H1 (cell line): ENCODE results near the gene DOK1. TPM values are rescaled to one million over a fixed set of nuclear protein-coding genes. Genes with fewer than 3 reads are reported as not detected.

Source experiments
- CTCF ChIA-PET: fragments of 300-600 bp; sonication (Branson Sonifier 250); formaldehyde crosslinking; loops from one replicate; lab custom pipeline; 2021; ENCODE audit not compliant: partially characterized antibody; lab: Charles Lee
- POLR2A ChIA-PET: fragments of 300-600 bp; sonication (Branson Sonifier 250); formaldehyde crosslinking; loops from one replicate; lab custom pipeline; 2021; ENCODE audit warnings: inconsistent platforms; ENCODE audit not compliant: partially characterized antibody; lab: Charles Lee
- DNase-seq, 2 experiments: peaks; one replicate each; pipeline versions ENCODE4 v3.0.0 to v3.0.0-alpha.2; 2010 to 2022; ENCODE audit warnings: low spot score in 2 of 2, low read depth in 1 of 2, mixed read lengths in 1 of 2
- FAIRE-seq: peaks from 2 replicates; lab custom pipeline; 2011; peaks lifted over from hg19 to GRCh38; lab: Jason Lieb, UNC
- H2AFZ ChIP-seq: 2 replicates; pipeline ENCODE4 v1.8.1; 2012; ENCODE audit warnings: low read length, inconsistent platforms
- H2AK5ac ChIP-seq: 2 replicates; pipeline ENCODE4 v1.6.1; 2013; ENCODE audit warnings: low read depth, low read length
- H2BK120ac ChIP-seq: replicated peaks from 2 replicates; pipeline ENCODE3; 2013; ENCODE audit warnings: low read depth, low read length, inconsistent platforms
- H2BK12ac ChIP-seq: 2 replicates; pipeline ENCODE4 v1.6.1; 2013; ENCODE audit warnings: low read depth, low read length
- H2BK15ac ChIP-seq: 2 replicates; pipeline ENCODE4 v1.6.1; 2013; ENCODE audit warnings: low read length
- H2BK20ac ChIP-seq: 2 replicates; pipeline ENCODE4 v1.6.1; 2013; ENCODE audit warnings: low read length
- H2BK5ac ChIP-seq: 2 replicates; pipeline ENCODE4 v1.6.1; 2013; ENCODE audit warnings: low read depth, low read length
- H3K14ac ChIP-seq: 2 replicates; pipeline ENCODE4 v1.6.1; 2013; ENCODE audit warnings: inconsistent platforms; ENCODE audit not compliant: insufficient read length
- H3K18ac ChIP-seq: 2 replicates; pipeline ENCODE4 v1.6.1; 2013; ENCODE audit warnings: low read length; ENCODE audit errors: extremely low read depth
- H3K23ac ChIP-seq: 2 replicates; pipeline ENCODE4 v1.6.1; 2013; ENCODE audit warnings: inconsistent platforms; ENCODE audit not compliant: insufficient read length
- H3K23me2 ChIP-seq: 2 replicates; pipeline ENCODE4 v1.6.1; 2013; ENCODE audit warnings: low read depth, low read length
- H3K27ac ChIP-seq: 2 replicates; pipeline ENCODE4 v1.6.1; 2011; ENCODE audit warnings: low read depth, low read length, inconsistent platforms
- H3K27me3 ChIP-seq, 4 experiments: replicated peaks in 1 of 4; 1 replicate in 1 of 4; 2 replicates in 3 of 4; pipeline versions ENCODE4 v1.6.1 to v1.8.1; 2011 to 2013; ENCODE audit warnings: low read length in 3 of 4, mild to moderate bottlenecking in 3 of 4, inconsistent platforms in 2 of 4, mixed read lengths in 2 of 4, moderate library complexity in 1 of 4; ENCODE audit not compliant: control insufficient read depth in 3 of 4, insufficient read depth in 3 of 4; ENCODE audit errors: extremely low read depth in 1 of 4
- H3K36me3 ChIP-seq, 4 experiments: 2 replicates each; pipeline versions ENCODE4 v1.6.1 to v1.8.1; 2011 to 2013; ENCODE audit warnings: mild to moderate bottlenecking in 4 of 4, low read length in 3 of 4, moderate library complexity in 2 of 4, control low read depth in 1 of 4, inconsistent platforms in 1 of 4; ENCODE audit not compliant: insufficient read depth in 4 of 4, control insufficient read depth in 2 of 4
- H3K4ac ChIP-seq: replicated peaks from 2 replicates; pipeline ENCODE3; 2013; ENCODE audit warnings: low read length, low read depth, mixed read lengths, inconsistent platforms; ENCODE audit not compliant: insufficient read length
- H3K4me1 ChIP-seq, 4 experiments: replicated peaks in 1 of 4; 1 replicate in 1 of 4; 2 replicates in 3 of 4; pipeline versions ENCODE4 v1.6.1 to v1.8.1; 2011 to 2013; ENCODE audit warnings: low read length in 3 of 4, inconsistent platforms in 2 of 4, mixed read lengths in 1 of 4; ENCODE audit not compliant: insufficient read depth in 4 of 4, control insufficient read depth in 3 of 4
- H3K4me2 ChIP-seq, 2 experiments: 2 replicates each; pipeline versions ENCODE4 v1.6.1 to v1.8.1; 2011 to 2013; ENCODE audit warnings: low read depth in 2 of 2, low read length in 2 of 2, control low read depth in 1 of 2, inconsistent platforms in 1 of 2, mild to moderate bottlenecking in 1 of 2; ENCODE audit not compliant: insufficient read depth in 1 of 2
- H3K4me3 ChIP-seq, 4 experiments: fragments of 200-600, 300-600 bp in 1 of 4; sonication (generic), shearing (Covaris generic), sonication (Bioruptor Twin) in 1 of 4; 2 replicates each; pipeline versions ENCODE4 v1.5.1 to v1.8.1; 2011 to 2016; ENCODE audit warnings: low read length in 4 of 4, low read depth in 3 of 4, control low read depth in 2 of 4, inconsistent platforms in 2 of 4, mild to moderate bottlenecking in 2 of 4, mixed read lengths in 1 of 4, moderate library complexity in 1 of 4; ENCODE audit not compliant: insufficient read depth in 2 of 4; ENCODE audit errors: extremely low read depth in 1 of 4
- H3K56ac ChIP-seq: replicated peaks from 2 replicates; pipeline ENCODE3; 2013; ENCODE audit warnings: low read depth, mild to moderate bottlenecking, mixed read lengths, low read length, inconsistent platforms; ENCODE audit not compliant: insufficient read length
- H3K79me1 ChIP-seq: 2 replicates; pipeline ENCODE4 v1.6.1; 2013; ENCODE audit warnings: low read depth, low read length, control low read depth
- H3K79me2 ChIP-seq, 2 experiments: 2 replicates each; pipeline versions ENCODE4 v1.6.1 to v1.8.1; 2012 to 2013; ENCODE audit warnings: low read length in 2 of 2, mild to moderate bottlenecking in 2 of 2, inconsistent platforms in 1 of 2; ENCODE audit not compliant: insufficient read depth in 2 of 2, control insufficient read depth in 1 of 2
- H3K9ac ChIP-seq, 4 experiments: replicated peaks in 1 of 4; 1 replicate in 1 of 4; 2 replicates in 3 of 4; pipeline versions ENCODE4 v1.6.1 to v1.8.1; 2011 to 2013; ENCODE audit warnings: low read depth in 3 of 4, low read length in 3 of 4, control low read depth in 2 of 4, mild to moderate bottlenecking in 2 of 4, moderate library complexity in 2 of 4, inconsistent platforms in 1 of 4; ENCODE audit errors: extremely low read depth in 1 of 4
- H3K9me3 ChIP-seq, 2 experiments: 2 replicates each; pipeline versions ENCODE4 v1.6.1 to v1.8.1; 2012 to 2013; ENCODE audit warnings: mild to moderate bottlenecking in 2 of 2, moderate library complexity in 2 of 2, control low read depth in 1 of 2, inconsistent platforms in 1 of 2, low read depth in 1 of 2, low read length in 1 of 2, mixed read lengths in 1 of 2; ENCODE audit not compliant: insufficient read depth in 2 of 2
- H4K20me1 ChIP-seq, 2 experiments: replicated peaks in 1 of 2; 2 replicates each; pipeline versions ENCODE3 to v1.8.1; 2011 to 2013; ENCODE audit warnings: inconsistent platforms in 2 of 2, low read length in 2 of 2, mild to moderate bottlenecking in 1 of 2; ENCODE audit not compliant: insufficient read depth in 2 of 2, control insufficient read depth in 1 of 2
- H4K5ac ChIP-seq: 2 replicates; pipeline ENCODE4 v1.6.1; 2013; ENCODE audit warnings: low read length, low read depth, mixed read lengths, inconsistent platforms; ENCODE audit not compliant: insufficient read length
- H4K8ac ChIP-seq: 2 replicates; pipeline ENCODE4 v1.8.0; 2013; ENCODE audit warnings: mild to moderate bottlenecking, moderate library complexity, low read length, inconsistent platforms; ENCODE audit not compliant: insufficient read depth; ENCODE audit errors: extremely low read depth
- H4K91ac ChIP-seq: replicated peaks from 2 replicates; pipeline ENCODE3; 2013; ENCODE audit warnings: low read length, mixed read lengths, inconsistent platforms; ENCODE audit not compliant: insufficient read length
- BACH1 ChIP-seq: IDR thresholded peaks from 2 replicates; pipeline ENCODE4 v1.6.1; 2012; ENCODE audit warnings: low read length, improper control_type of control experiment
- BCL11A ChIP-seq, 2 experiments: IDR thresholded peaks; one replicate each; pipeline ENCODE4 v1.6.1; 2011; ENCODE audit warnings: low read depth in 2 of 2, low read length in 2 of 2, mild to moderate bottlenecking in 2 of 2
- CEBPB ChIP-seq: IDR thresholded peaks from 2 replicates; pipeline ENCODE4 v1.6.1; 2012; ENCODE audit warnings: low read depth, low read length
- CTCF ChIP-seq, 3 experiments: IDR thresholded peaks; 1 replicate in 2 of 3; 2 replicates in 1 of 3; pipeline versions ENCODE4 v1.5.1 to v1.6.1; 2011; ENCODE audit warnings: low read length in 3 of 3, mild to moderate bottlenecking in 3 of 3, inconsistent platforms in 2 of 3, low read depth in 1 of 3, moderate library complexity in 1 of 3; ENCODE audit not compliant: insufficient read depth in 1 of 3; ENCODE audit errors: control extremely low read depth in 1 of 3
- JUN ChIP-seq: IDR thresholded peaks from 2 replicates; pipeline ENCODE4 v1.6.1; 2011; ENCODE audit warnings: low read depth, mild to moderate bottlenecking, improper control_type of control experiment, low read length
- TAF1 ChIP-seq: IDR thresholded peaks from 2 replicates; pipeline ENCODE4 v1.6.1; 2011; ENCODE audit warnings: mild to moderate bottlenecking, low read depth, low read length
- TCF12 ChIP-seq: IDR thresholded peaks from 2 replicates; pipeline ENCODE4 v1.6.1; 2011; ENCODE audit warnings: low read depth, mild to moderate bottlenecking, low read length
- USF2 ChIP-seq: IDR thresholded peaks from 2 replicates; pipeline ENCODE4 v1.6.1; 2011; ENCODE audit warnings: low read length, improper control_type of control experiment
- WGBS, 2 experiments: shearing (Covaris generic) in 1 of 2; methylation state at CpG; one replicate each; pipeline versions ENCODE4 v1.1.6 to v1.1.7; 2013 to 2015; ENCODE audit warnings: low lambda C conversion rate in 2 of 2, mixed read lengths in 2 of 2, inconsistent platforms in 1 of 2, low coverage in 1 of 2, missing lambda C conversion rate in 1 of 2; ENCODE audit not compliant: insufficient replicate concordance in 2 of 2, insufficient coverage in 1 of 2, insufficient read length in 1 of 2; ENCODE audit errors: extremely low coverage in 1 of 2, missing lambda C conversion rate in 1 of 2; 5-methylcytosine and 5-hydroxymethylcytosine counted together
- polyA plus RNA-seq, 7 experiments: library from polyadenylated mRNA; depleted of rRNA in 3 of 7; stranded (reverse) in 5 of 7; unstranded in 2 of 7; fragments of >200 nt in 5 of 7; fragments of 200-250 nt in 2 of 7; gene quantifications; 1 replicate in 5 of 7; 2 replicates in 1 of 7; 4 replicates in 1 of 7; pipeline versions ENCODE4 v1.2.1 to v1.2.3, GENCODE V29; 2011 to 2013; ENCODE audit warnings: missing spikeins in 2 of 7, mixed read lengths in 2 of 7
- total RNA-seq: library from RNA; stranded (reverse); fragmentation: NEBNext Ultra II Directional; extraction: Animal tissue kit (Norgen Biotek cat#: 25700); gene quantifications from 2 replicates; pipeline ENCODE4 v1.2.1, GENCODE V29; 2021

DOK1 gene
- total and polyA plus RNA-seq, 2 of the 8 experiments (the other 6 are each of a cell fraction or from before 2014, with no cell fraction given), result 11.0 to 14.3 TPM

- no peak overlapping the region for H3K4me2 ChIP-seq
- ChIA-PET POLR2A (interaction anchor here (1.2 to 1.7 kb wide), 6 partner anchors 10 to 105 kb away, joined by 3 to 9 read pairs (median 4); partner anchors contain the start of genes AUP1, CCDC142, HTRA2 and TTC31), CTCF (interaction anchor here (0.5 to 12.2 kb wide), 37 partner anchors 8 to 326 kb away, joined by 3 to 158 read pairs (median 5); partner anchors contain the start of genes AUP1, CCDC142, HTRA2 and INO80B)
- no peak overlapping the region for H3K18ac ChIP-seq
- H2BK15ac ChIP-seq, result no peak overlapping the region
- H3K9ac ChIP-seq, result no peak overlapping the region
- H3K36me3 ChIP-seq, result no peaks in the 10 kb centered on the region
- peak overlapping the region; percentile 55 for H2BK12ac ChIP-seq
- no peak overlapping the region for H3K23ac ChIP-seq
- H3K27ac ChIP-seq, result no peak overlapping the region
- H3K79me1 ChIP-seq, result no peaks in the 10 kb centered on the region
- DNase-seq, result peak; percentile 33 to 66
- 34% methylated on average over 6 of the region's 6 CpGs; no CpG with 5 or more reads in 1 of the 2 experiments for WGBS, 2 experiments
- peak; percentile 84 for FAIRE-seq
- H4K20me1 ChIP-seq, result no peaks in the 10 kb centered on the region
- H3K9me3 ChIP-seq, result no peaks in the 10 kb centered on the region
- 0 out of 2 replicates have a peak overlapping the region, but pooled peaks have one; percentile 49 for H2AFZ ChIP-seq
- H4K8ac ChIP-seq, result no peak overlapping the region
- no peak overlapping the region for H2BK5ac ChIP-seq
- H2BK20ac ChIP-seq, result no peak overlapping the region
- no peaks in the 10 kb centered on the region for H3K27me3 ChIP-seq
- no peak overlapping the region for H2BK120ac ChIP-seq
- H3K23me2 ChIP-seq, result no peaks in the 10 kb centered on the region
- H3K4ac ChIP-seq, result no peak overlapping the region
- H3K79me2 ChIP-seq, result no peaks in the 10 kb centered on the region
- H2AK5ac ChIP-seq, result no peak overlapping the region
- no peak overlapping the region for H4K91ac ChIP-seq
- H4K5ac ChIP-seq, result no peak overlapping the region
- peaks cover 0 to 2% (median under 1%) of the 10 kb centered on the region in 4 experiments; a peak in 1 of 7 replicates for H3K4me1 ChIP-seq
- H3K14ac ChIP-seq, result no peak overlapping the region
- H3K4me3 ChIP-seq, result no peak overlapping the region
- no peak overlapping the region for H3K56ac ChIP-seq
- TF ChIP-seq CTCF (IDR thresholded peaks at IDR 0.05; ENCODE audit: control extremely low read depth in 1 of 3, insufficient read depth in 1 of 3, low read depth in 1 of 3, low read length in 3 of 3) (peak; percentile 26 to 71 (median 70)), USF2 (no peak), BACH1 (no peak), BCL11A (IDR thresholded peaks at IDR 0.05; ENCODE audit: low read depth in 2 of 2, low read length in 2 of 2) (no peak), TAF1 (0 out of 2 replicates have a peak, but pooled peaks have one; percentile 18), TCF12 (no peak), CEBPB (peak; percentile 67; the same call in 1 of the 2 replicates), JUN (no peak)
Observed at GRCh38 chr2:74587664-74588277, 33.3 kb downstream of the DOK1 start.
